HEK293T (cell line): ENCODE data around the gene KRTAP5-5.

Experiments used
- FOXA1 ChIP-seq: fragments of 450-650 bp; IDR thresholded peaks from 2 replicates; pipeline ENCODE4 v1.6.1; 2016; ENCODE audit warnings: mild to moderate bottlenecking
- SP1 ChIP-seq: fragments of 450-650 bp; IDR thresholded peaks from 2 replicates; pipeline ENCODE4 v1.6.1; 2017
- TARDBP ChIP-seq: fragments of 450-650 bp; IDR thresholded peaks from 2 replicates; pipeline ENCODE4 v1.6.1; 2016

DNA sequence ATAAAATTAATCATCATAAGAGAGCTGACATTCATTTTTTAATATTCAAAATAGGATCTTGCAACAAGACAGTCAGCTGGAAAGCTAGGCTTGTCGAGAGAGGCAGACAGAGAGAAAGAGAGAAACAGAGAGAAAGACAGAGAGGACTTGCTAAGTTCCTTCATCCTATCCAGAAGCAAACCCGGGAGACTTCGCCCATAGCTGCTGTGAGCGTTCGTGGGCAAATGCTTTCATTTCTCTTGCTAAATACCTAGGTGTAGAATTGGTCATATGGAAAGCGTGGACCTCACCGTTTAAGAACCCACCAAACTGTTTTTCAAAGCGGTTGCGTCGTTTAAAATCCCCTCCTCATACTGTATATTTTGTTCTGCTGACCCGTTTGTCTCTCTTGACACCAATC is 42.1 kb downstream of the KRTAP5-5 start:
- no peak for TF ChIP-seq SP1
- no peak for TF ChIP-seq TARDBP
- no peak for TF ChIP-seq FOXA1
